Frontal cortex (tissue), 4 donors: ENCODE data around the gene MSGN1. TPM values are rescaled to one million over a fixed set of nuclear protein-coding genes. Genes with fewer than 3 reads are reported as not detected.

Experiments
- DNase-seq, 2 donors: peaks; one replicate each; pipeline ENCODE4 v3.0.0; 2012; ENCODE audit warnings: low spot score in 2 of 2
- FAIRE-seq: peaks from 2 replicates; lab custom pipeline; 2012; peaks lifted over from hg19 to GRCh38; lab: Jason Lieb, UNC
- total RNA-seq: library from RNA; depleted of rRNA; stranded (reverse); fragments of >200 nt; gene quantifications from one replicate; pipeline ENCODE4 v1.2.3, GENCODE V29; 2014
- donor health status: control.
- donor health status: control.
- donor health status: control.

MSGN1 gene
- total RNA-seq, 1 donor from 2014 or later = not detected

GRCh38 chr2:17839959-17840358 is 23.7 kb downstream of the MSGN1 start:
- FAIRE-seq (no peak), DNase-seq (no peak)

- FAIRE-seq (no peak), DNase-seq (no peak)
Measured at GRCh38 chr2:17843457-17843856, 27.2 kb downstream of the MSGN1 start.

GRCh38 chr2:17845806-17846205 is 29.5 kb downstream of the MSGN1 start:
- FAIRE-seq = no peak
- no peak for DNase-seq

- FAIRE-seq = no peak
- DNase-seq = no peak
Measured at GRCh38 chr2:17846676-17847075, 30.4 kb downstream of the MSGN1 start.

GRCh38 chr2:17847236-17847635 is 31.0 kb downstream of the MSGN1 start:
- no peak for FAIRE-seq

GRCh38 chr2:17849275-17849674 is 33.0 kb downstream of the MSGN1 start:
- FAIRE-seq = no peak
- no peak for DNase-seq

More at GRCh38 chr2:17847236-17847635, 31.0 kb downstream of the MSGN1 start:
- no peak for DNase-seq

GRCh38 chr2:17850151-17850550 is 33.9 kb downstream of the MSGN1 start:
- no peak for FAIRE-seq
- no peak for DNase-seq

- no peak for FAIRE-seq
- peak in 1 of 2 donors; percentile 70 for DNase-seq
Measured at GRCh38 chr2:17851731-17852585, 35.7 kb downstream of the MSGN1 start.

GRCh38 chr2:17853799-17854198 is 37.5 kb downstream of the MSGN1 start:
- no peak for FAIRE-seq
- DNase-seq = no peak

GRCh38 chr2:17857021-17857420 is 40.8 kb downstream of the MSGN1 start:
- DNase-seq (no peak), FAIRE-seq (no peak)

- no peak for FAIRE-seq
- DNase-seq = no peak
Measured at GRCh38 chr2:17858064-17858463, 41.8 kb downstream of the MSGN1 start.

GRCh38 chr2:17863539-17863938 is 47.3 kb downstream of the MSGN1 start:
- no peak for DNase-seq
- FAIRE-seq = no peak

GRCh38 chr2:17864676-17865075 is 48.4 kb downstream of the MSGN1 start:
- no peak for FAIRE-seq

GRCh38 chr2:17867133-17867532 is 50.9 kb downstream of the MSGN1 start:
- DNase-seq (no peak), FAIRE-seq (no peak)

More at GRCh38 chr2:17864676-17865075, 48.4 kb downstream of the MSGN1 start:
- DNase-seq = no peak

Other genes with a start within 250 kb of the MSGN1 start
- 35.5 TPM for gene SMC6, start 62.6 kb upstream of the MSGN1 start, total RNA-seq
- gene GEN1, start 62.3 kb upstream of the MSGN1 start, total RNA-seq = 5.3 TPM
- 1.6 TPM for gene KCNS3, start 62.2 kb downstream of the MSGN1 start, total RNA-seq